Measurements from ENCODE around the gene WIPF1. TPM values are rescaled to one million over a fixed set of nuclear protein-coding genes. Genes with fewer than 3 reads are reported as not detected.

WIPF1 gene
- polyA plus RNA-seq, 1 of the 3 experiments (the other 2 are of a cell fraction): 56.7 TPM

- CTCF ChIA-PET: interaction anchor here (1.7 to 3.4 kb wide), 2 partner anchors 24 to 91 kb away, joined by 8 to 14 read pairs; no protein-coding TSS in a partner anchor
Observed at GRCh38 chr2:174553811-174554493, 43.7 kb downstream of the WIPF1 start.

More at GRCh38 chr2:174553811-174554493, 43.7 kb downstream of the WIPF1 start:
- Histone ChIP-seq H3K27ac (ENCODE audit: low read depth in 2 of 2, low read length in 1 of 2) (no peak overlapping the region), H3K36me3 (replicated peaks in 1 of 2; ENCODE audit: control insufficient read depth in 1 of 2, insufficient read depth in 2 of 2, low read length in 1 of 2) (peaks cover 9 to 13% of the 10 kb centered on the region in 2 experiments), H3K9ac (no peak overlapping the region), H3F3A (replicated peaks; ENCODE audit: insufficient read depth) (no peaks in the 10 kb centered on the region), H3K4me1 (ENCODE audit: control insufficient read depth in 1 of 2, insufficient read depth in 2 of 2, low read depth in 1 of 2, low read length in 1 of 2) (no peaks in the 10 kb centered on the region), H3K4me3 (ENCODE audit: low read depth in 2 of 2, low read length in 1 of 2) (no peak overlapping the region), H4K20me1 (ENCODE audit: insufficient read depth) (no peaks in the 10 kb centered on the region), H3K4me2 (no peak overlapping the region), H3K9me3 (no peaks in the 10 kb centered on the region), H3K9me2 (no peaks in the 10 kb centered on the region), H3K27me3 (ENCODE audit: insufficient read depth) (no peaks in the 10 kb centered on the region), H3K79me2 (ENCODE audit: insufficient read depth) (no peaks in the 10 kb centered on the region), H2AFZ (ENCODE audit: low read depth) (no peak overlapping the region)
- no peak for DNase-seq
- WGBS (ENCODE audit: low lambda C conversion rate): 94% methylated on average over 5 of the region's 5 CpGs
- TF ChIP-seq REST (IDR thresholded peaks at IDR 0.05; ENCODE audit: low read depth, low read length) (no peak), CTCF (IDR thresholded peaks at IDR 0.05) (no peak), FOXM1 (IDR thresholded peaks at IDR 0.05; ENCODE audit: low read depth) (no peak), FOSL2 (IDR thresholded peaks at IDR 0.05; ENCODE audit: borderline replicate concordance, low read depth) (no peak), FOXJ3 (CRISPR knock-in tag; IDR thresholded peaks at IDR 0.05) (no peak)
- POLR2A ChIA-PET: no interaction called here
